ENCODE results near the gene PIK3C2B. TPM values are rescaled to one million over a fixed set of nuclear protein-coding genes. Genes with fewer than 3 reads are reported as not detected.

Gene PIK3C2B
- total RNA-seq, 1 donor from 2014 or later: 129 TPM

DNA sequence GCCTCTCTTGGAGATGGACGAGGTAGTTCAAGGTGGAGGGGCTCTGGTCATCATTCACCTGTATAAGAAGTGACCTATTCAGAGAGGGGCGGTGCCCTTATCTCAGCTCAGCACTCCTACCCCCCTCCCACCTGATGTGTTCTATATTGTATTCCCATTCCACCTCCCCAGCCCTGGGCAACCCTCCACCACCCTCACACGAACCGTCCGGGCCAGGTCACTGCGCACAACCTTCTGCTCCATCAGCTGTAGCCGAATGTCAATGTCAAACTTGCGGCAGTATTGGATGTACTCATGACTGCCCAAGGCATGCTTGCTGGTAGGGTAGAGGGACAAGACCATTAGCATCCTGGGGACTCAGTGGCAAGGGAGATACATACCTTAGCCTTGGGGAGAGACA is 34.3 kb downstream of the PIK3C2B start:
- peak overlapping the region in 1 of 2 donors; percentile 53 for H3K27ac ChIP-seq
- peaks cover 48 to 63% of the 10 kb centered on the region in 2 donors for H3K36me3 ChIP-seq
- no peak for DNase-seq (ENCODE audit: low spot score in 2 of 2)
- H3K27me3 ChIP-seq: no peaks in the 10 kb centered on the region
- no peak for TF ChIP-seq CTCF (IDR thresholded peaks at IDR 0.05)
- H3K9me3 ChIP-seq: no peaks in the 10 kb centered on the region
- intact Hi-C loops (cut with DNase I): no loop called here
- no peak overlapping the region for H3K4me3 ChIP-seq
- peaks cover 16 to 25% of the 10 kb centered on the region in 2 donors for H3K4me1 ChIP-seq

- peaks cover 12 to 19% of the 10 kb centered on the region in 2 donors for H3K4me1 ChIP-seq
- H3K4me3 ChIP-seq: no peak overlapping the region
- peaks cover 54 to 70% of the 10 kb centered on the region in 2 donors for H3K36me3 ChIP-seq
- no peaks in the 10 kb centered on the region for H3K9me3 ChIP-seq
- no peak overlapping the region for H3K27ac ChIP-seq
- no peak for TF ChIP-seq CTCF (IDR thresholded peaks at IDR 0.05)
- H3K27me3 ChIP-seq: no peaks in the 10 kb centered on the region
- intact Hi-C loops (cut with DNase I): no loop called here
- DNase-seq (ENCODE audit: low spot score in 2 of 2): no peak
Measured at GRCh38 chr1:204459706-204460105, 34.9 kb downstream of the PIK3C2B start.

- Histone ChIP-seq H3K27me3 (no peaks in the 10 kb centered on the region), H3K4me3 (no peak overlapping the region), H3K36me3 (peaks cover 72 to 79% of the 10 kb centered on the region in 2 donors), H3K4me1 (peaks cover 0 to 2% of the 10 kb centered on the region in 2 donors), H3K27ac (no peak overlapping the region), H3K9me3 (no peaks in the 10 kb centered on the region)
- DNase-seq (ENCODE audit: low spot score in 2 of 2): no peak
- TF ChIP-seq CTCF (IDR thresholded peaks at IDR 0.05): no peak
- intact Hi-C loops (cut with DNase I): no loop called here
Measured at GRCh38 chr1:204457666-204458065, 36.9 kb downstream of the PIK3C2B start.

DNA sequence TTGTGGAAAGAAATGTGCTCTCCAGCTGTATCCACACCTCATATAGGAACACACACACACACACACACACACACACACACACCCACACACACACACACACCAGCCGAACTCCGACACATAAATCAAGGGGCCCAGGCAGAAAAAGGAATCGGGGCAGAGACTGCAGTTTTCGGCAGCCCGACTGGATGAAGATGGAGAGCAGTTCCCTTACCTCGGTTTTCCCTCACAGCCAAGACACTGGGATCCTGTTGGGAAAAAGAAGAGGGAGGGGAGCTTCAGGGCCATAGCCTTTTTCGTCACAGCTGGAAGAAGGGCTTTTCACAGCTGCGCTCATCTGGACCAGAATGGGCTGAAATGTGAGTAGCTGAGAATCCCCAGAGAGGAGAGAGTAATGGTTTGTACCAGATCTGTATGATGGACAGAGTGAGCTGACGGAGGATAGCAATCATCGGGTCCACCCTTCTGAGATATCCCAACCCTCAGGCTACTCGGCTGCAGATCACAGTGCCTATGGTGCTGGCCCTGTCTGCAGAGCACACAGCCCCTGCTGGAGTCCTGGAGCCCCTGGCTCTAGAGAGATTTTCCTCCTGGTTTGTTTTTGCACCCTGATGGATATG is 37.7 kb downstream of the PIK3C2B start:
- Histone ChIP-seq H3K4me1 (peaks cover 0 to 3% of the 10 kb centered on the region in 2 donors), H3K4me3 (no peak overlapping the region), H3K27ac (peak overlapping the region in 1 of 2 donors; percentile 14), H3K9me3 (no peaks in the 10 kb centered on the region), H3K27me3 (no peaks in the 10 kb centered on the region), H3K36me3 (peaks cover 66 to 73% of the 10 kb centered on the region in 2 donors)
- DNase-seq (ENCODE audit: low spot score in 2 of 2): no peak
- TF ChIP-seq CTCF (IDR thresholded peaks at IDR 0.05): no peak
- intact Hi-C loops (cut with DNase I): no loop called here

DNA sequence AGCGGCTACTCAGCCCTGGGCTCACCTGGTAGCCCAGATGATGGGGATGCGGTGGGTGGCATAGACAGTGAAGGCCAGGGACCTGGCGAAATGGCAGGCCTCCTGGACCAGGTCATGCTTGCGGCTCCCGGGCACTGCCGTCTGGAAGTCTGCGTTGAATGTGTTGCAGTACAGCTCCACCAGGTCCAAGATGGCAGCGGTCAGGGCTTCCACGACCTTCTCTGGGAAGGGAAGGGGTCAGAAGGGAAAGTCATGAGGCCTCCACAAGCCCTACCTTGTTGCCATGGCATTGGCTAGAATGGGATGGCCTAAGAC is 38.8 kb downstream of the PIK3C2B start:
- TF ChIP-seq CTCF (IDR thresholded peaks at IDR 0.05): no peak
- Histone ChIP-seq H3K36me3 (peaks cover 56 to 62% of the 10 kb centered on the region in 2 donors), H3K4me3 (no peak overlapping the region), H3K27me3 (no peaks in the 10 kb centered on the region), H3K27ac (no peak overlapping the region), H3K9me3 (no peaks in the 10 kb centered on the region), H3K4me1 (peaks cover 4 to 12% of the 10 kb centered on the region in 2 donors)
- intact Hi-C loops (cut with DNase I): no loop called here
- DNase-seq (ENCODE audit: low spot score in 2 of 2): no peak
